ENCODE data around the gene ENPP7.

- no peak for TF ChIP-seq SRF (IDR thresholded peaks at IDR 0.05; ENCODE audit: low read depth)
- peak; percentile 89 to 99 (median 99) for TF ChIP-seq CTCF (IDR thresholded peaks at IDR 0.05 in 2 of 3, conservative IDR thresholded peaks at IDR 0.05 in 1 of 3; ENCODE audit: borderline replicate concordance in 1 of 3, insufficient read depth in 1 of 3, low read depth in 2 of 3, low read length in 2 of 3)
These were observed 11.2 kb downstream of the ENPP7 start for GRCh38 chr17:79741751-79742588.
